GM08714 (cell line): ENCODE data around the gene VAV2.
"Not testable (repeated sequence)": the region's sequence is repeated elsewhere in the genome, so short reads cannot be mapped to it uniquely, and the experiment has no call there.

Experiments used
- H3K4me3 ChIP-seq: fragments of 200-500 bp; sonication (Bioruptor generic); 2 replicates; pipeline ENCODE4 v1.5.1; 2014; ENCODE audit warnings: mild to moderate bottlenecking, low read length, inconsistent platforms
- ZNF274 ChIP-seq: IDR thresholded peaks from 2 replicates; pipeline ENCODE4 v1.6.1; 2012; ENCODE audit warnings: mild to moderate bottlenecking, low read depth, low read length

VAV2 gene

GRCh38 chr9:133967024-133967741 is 24.9 kb downstream of the VAV2 start:
- no peak for TF ChIP-seq ZNF274
- no peak overlapping the region for H3K4me3 ChIP-seq

- H3K4me3 ChIP-seq, result no peak overlapping the region
- no peak for TF ChIP-seq ZNF274
Measured at GRCh38 chr9:133964463-133964862, 27.7 kb downstream of the VAV2 start.

- H3K4me3 ChIP-seq, result no peak overlapping the region
- TF ChIP-seq ZNF274, result no peak
Measured at GRCh38 chr9:133963166-133963565, 29.0 kb downstream of the VAV2 start.

GRCh38 chr9:133962341-133962740 is 29.8 kb downstream of the VAV2 start:
- H3K4me3 ChIP-seq, result no peak overlapping the region
- no peak for TF ChIP-seq ZNF274

GRCh38 chr9:133961226-133962165 is 30.6 kb downstream of the VAV2 start:
- H3K4me3 ChIP-seq, result no peak overlapping the region; the same call in 1 of the 2 replicates
- no peak for TF ChIP-seq ZNF274

GRCh38 chr9:133960568-133961129 is 31.5 kb downstream of the VAV2 start:
- no peak for TF ChIP-seq ZNF274
- H3K4me3 ChIP-seq, result no peak overlapping the region

GRCh38 chr9:133959966-133960567 is 32.1 kb downstream of the VAV2 start:
- no peak overlapping the region; the same call in 1 of the 2 replicates for H3K4me3 ChIP-seq
- no peak for TF ChIP-seq ZNF274

GRCh38 chr9:133959171-133959570 is 33.0 kb downstream of the VAV2 start:
- TF ChIP-seq ZNF274, result no peak
- peak overlapping the region; percentile 16; the same call in 1 of the 2 replicates for H3K4me3 ChIP-seq

- no peak overlapping the region; the same call in 1 of the 2 replicates for H3K4me3 ChIP-seq
- TF ChIP-seq ZNF274, result no peak
Measured at GRCh38 chr9:133958756-133959155, 33.4 kb downstream of the VAV2 start.

GRCh38 chr9:133957772-133958171 is 34.4 kb downstream of the VAV2 start:
- H3K4me3 ChIP-seq, result not testable (repeated sequence)

- TF ChIP-seq ZNF274, result no peak
- H3K4me3 ChIP-seq, result no peak overlapping the region; the same call in 1 of the 2 replicates
Measured at GRCh38 chr9:133957328-133957727, 34.8 kb downstream of the VAV2 start.

GRCh38 chr9:133956520-133957076 is 35.5 kb downstream of the VAV2 start:
- H3K4me3 ChIP-seq, result peak overlapping the region; percentile 55; the same call in 1 of the 2 replicates

GRCh38 chr9:133955821-133956411 is 36.2 kb downstream of the VAV2 start:
- no peak for TF ChIP-seq ZNF274
- H3K4me3 ChIP-seq, result peak overlapping the region; percentile 55; the same call in 1 of the 2 replicates

More at GRCh38 chr9:133956520-133957076, 35.5 kb downstream of the VAV2 start:
- TF ChIP-seq ZNF274, result no peak

- peak overlapping the region; percentile 14; the same call in 1 of the 2 replicates for H3K4me3 ChIP-seq
Measured at GRCh38 chr9:133954862-133955529, 37.1 kb downstream of the VAV2 start.

More at GRCh38 chr9:133954862-133955529, 37.1 kb downstream of the VAV2 start:
- no peak for TF ChIP-seq ZNF274
